HL-60/S4 (cell line): ENCODE data around the gene SERINC3.

Experiments
- in situ Hi-C: fragments of 300-500 bp; cut with MboI; formaldehyde crosslinking; loops from 2 replicates; pipeline ENCODE4 v1.14.3; 2022; ENCODE audit warnings: low sequenced_read_pairs

Gene SERINC3

GRCh38 chr20:44468044-44468782 is 53.7 kb downstream of the SERINC3 start:
- in situ Hi-C loops, result loop anchor here (10.0 kb wide), 1 partner anchor 253 kb away; the partner anchor contains the start of gene OSER1

DNA sequence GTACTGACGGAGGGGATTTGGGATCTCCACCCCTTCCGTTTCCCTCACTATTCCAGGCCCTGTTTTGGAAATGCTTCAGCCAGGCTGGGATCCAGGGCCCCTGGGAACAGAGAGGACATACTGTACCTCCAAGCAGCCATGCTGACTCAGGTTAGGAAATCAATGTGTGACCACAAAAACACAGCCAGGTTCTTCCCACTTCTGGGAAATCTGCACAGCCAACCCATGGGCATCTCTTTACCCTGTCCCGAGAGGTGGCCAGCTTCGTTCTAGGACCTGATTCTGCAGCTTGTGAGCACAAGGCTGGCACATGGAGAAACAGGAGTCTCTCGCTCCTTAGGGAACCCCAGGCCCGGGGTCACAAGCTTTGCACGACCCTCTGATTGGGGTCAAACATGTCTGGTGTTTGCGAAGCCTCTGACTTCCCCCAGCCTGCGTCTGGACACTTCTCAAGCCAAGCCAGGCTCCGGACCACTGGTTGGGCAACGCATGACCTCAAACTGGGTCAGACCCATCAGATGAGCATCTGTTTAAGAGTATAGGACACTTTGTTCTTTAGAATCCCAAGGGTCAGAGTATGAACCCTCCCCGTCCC is 54.5 kb downstream of the SERINC3 start:
- in situ Hi-C loops, result loop anchor here (10.0 kb wide), 1 partner anchor 253 kb away; the partner anchor contains the start of gene OSER1

GRCh38 chr20:44465001-44465560 is 56.8 kb downstream of the SERINC3 start:
- in situ Hi-C loops, result loop anchor here (10.0 kb wide), 1 partner anchor 250 kb away; the partner anchor contains the start of gene OSER1

DNA sequence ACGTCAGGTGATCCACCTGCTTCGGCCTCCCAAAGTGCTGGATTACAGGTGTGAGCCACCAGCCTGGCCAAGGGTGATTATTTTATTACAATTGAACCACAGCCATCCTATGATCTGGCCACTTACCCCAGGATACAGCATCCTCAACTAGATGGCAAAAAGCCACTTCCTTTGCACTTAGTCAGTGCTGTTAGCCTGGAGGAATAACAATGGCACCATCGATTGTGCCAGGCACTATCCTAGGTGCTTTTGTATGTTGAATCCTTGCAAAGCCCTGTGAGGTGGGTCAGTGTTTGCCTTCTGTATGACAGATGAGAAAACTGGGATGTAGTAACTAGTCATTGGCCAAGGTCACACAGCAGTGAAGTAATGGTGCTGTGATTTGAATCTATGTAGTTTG is 57.4 kb downstream of the SERINC3 start:
- in situ Hi-C loops, result loop anchor here (10.0 kb wide), 1 partner anchor 250 kb away; the partner anchor contains the start of gene OSER1

- in situ Hi-C loops, result loop anchor here (10.0 kb wide), 1 partner anchor 249 kb away; the partner anchor contains the start of gene OSER1
Observed at GRCh38 chr20:44463466-44463865, 58.4 kb downstream of the SERINC3 start.

DNA sequence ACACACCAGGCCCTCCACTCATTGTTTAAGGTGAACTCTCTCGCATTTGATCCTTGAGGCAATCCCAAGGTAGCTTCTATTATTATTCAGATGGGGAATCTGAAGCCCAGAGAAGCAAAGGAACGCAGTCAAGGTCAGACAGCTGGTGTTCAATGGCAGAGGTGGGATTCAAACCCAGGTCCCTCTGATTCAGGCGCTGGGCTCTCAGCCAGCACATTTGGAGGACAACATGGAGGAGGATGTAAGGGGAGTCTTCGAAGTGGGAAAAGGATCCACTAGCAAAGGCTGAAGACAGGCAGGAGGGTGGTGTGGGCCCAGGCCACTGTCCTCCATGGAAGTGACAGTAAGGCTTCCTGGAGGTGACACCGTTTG is 60.1 kb downstream of the SERINC3 start:
- in situ Hi-C loops, result loop anchor here (10.0 kb wide), 1 partner anchor 247 kb away; the partner anchor contains the start of gene OSER1

DNA sequence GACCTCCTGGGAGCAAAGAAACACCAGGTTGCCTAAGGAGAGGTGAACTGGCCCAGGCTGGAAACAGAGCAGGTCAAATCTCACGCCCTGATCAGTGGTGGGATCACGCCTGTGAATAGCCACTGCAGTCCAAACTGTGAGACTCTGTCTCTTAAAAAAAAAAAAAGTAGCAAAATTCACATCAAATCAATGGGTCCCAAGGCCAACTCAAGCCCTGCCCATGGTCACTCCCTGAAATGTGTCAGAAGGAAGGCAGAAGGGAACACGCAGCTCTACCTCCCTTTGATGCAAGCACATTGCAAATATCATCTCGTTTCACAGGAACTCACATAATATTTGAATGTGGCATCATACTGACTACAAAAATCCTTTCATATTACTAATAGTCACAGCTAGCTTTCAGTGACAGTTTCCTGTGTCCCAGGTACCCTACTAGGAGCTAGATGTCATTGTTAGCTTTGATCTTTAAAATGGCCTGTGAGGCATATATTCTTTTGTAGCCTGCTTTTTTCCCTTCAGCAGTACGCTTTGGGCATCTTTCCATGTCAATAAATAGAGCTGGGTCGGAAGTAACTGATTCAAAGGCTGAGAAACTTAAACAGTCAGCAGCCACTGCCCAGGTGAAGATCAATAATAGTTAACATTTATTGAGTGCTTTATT is 60.6 kb downstream of the SERINC3 start:
- in situ Hi-C loops, result loop anchor here (10.0 kb wide), 1 partner anchor 246 kb away; the partner anchor contains the start of gene OSER1

GRCh38 chr20:44460795-44461141 is 61.1 kb downstream of the SERINC3 start:
- in situ Hi-C loops, result loop anchor here (10.0 kb wide), 1 partner anchor 246 kb away; the partner anchor contains the start of gene OSER1

GRCh38 chr20:44459271-44459670 is 62.6 kb downstream of the SERINC3 start:
- in situ Hi-C loops, result no loop called here

DNA sequence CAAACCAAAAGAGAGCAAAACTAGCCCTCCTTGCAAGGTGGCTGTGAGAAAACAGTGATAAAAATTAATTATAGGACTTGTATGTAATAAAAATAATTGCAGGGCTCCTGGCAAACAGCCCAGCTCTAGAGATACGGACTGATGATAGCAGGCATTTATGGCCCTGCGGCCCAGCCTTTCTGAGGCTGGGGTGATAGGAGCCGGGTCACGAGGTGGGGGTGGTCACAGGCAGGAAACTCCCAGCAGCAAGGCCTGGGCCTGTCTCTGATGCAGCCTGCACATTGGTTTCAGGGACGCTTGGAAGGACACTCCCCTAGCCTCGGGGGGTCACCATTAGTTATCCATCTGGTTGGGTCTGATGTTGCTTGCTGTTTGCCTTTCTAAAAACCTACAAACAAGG is 64.9 kb downstream of the SERINC3 start:
- in situ Hi-C loops, result no loop called here

GRCh38 chr20:44456611-44457010 is 65.3 kb downstream of the SERINC3 start:
- in situ Hi-C loops, result no loop called here

DNA sequence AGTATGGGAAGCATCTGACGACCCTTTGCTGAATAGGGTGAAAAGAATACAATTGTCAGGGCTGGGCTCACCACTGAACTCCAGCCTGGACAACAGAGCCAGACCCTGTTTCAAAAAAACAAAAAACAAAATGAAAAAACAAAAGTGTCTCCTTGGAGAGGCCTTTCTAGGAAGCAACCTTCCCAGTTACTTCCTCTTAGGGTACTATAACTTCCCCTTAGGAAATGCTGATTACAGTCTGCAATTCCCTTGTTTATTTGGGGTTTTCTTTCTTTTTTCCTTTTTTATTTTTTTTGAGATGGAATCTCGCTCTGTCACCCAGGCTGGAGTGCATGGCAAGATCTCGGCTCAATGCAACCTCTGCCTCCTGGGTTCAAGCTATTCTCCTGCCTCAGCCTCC is 66.7 kb downstream of the SERINC3 start:
- in situ Hi-C loops, result no loop called here

GRCh38 chr20:44454306-44454963 is 67.4 kb downstream of the SERINC3 start:
- in situ Hi-C loops, result no loop called here

GRCh38 chr20:44450903-44451450 is 70.9 kb downstream of the SERINC3 start:
- in situ Hi-C loops, result no loop called here

DNA sequence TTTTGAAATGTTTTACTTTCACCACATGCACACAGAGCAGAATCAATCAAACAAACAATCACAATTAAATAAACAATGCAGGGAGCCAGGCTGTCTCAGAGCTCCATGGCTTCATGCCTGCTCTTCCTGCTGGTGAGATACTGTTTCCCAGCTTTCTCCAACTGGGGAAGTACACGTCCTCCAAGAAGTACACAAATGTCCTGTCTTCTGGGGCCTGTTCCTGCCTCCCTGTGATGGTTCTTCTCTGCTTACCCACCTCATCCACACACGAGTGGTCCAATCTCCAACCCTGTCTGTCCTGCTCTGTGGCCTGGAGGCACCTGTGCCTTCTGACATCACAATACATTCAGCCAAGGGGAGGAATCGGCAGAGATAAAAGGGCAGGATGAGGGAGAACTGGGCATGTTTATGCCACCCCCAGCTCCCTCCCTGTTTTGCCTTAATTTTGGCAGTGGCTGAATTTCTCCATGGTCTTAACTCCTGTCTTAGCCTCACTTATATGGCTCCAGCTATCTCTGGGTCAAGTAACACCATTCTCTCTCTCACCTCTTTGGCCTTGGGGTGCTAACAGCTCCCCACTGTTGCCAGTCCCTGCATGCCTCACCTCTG is 71.5 kb downstream of the SERINC3 start:
- in situ Hi-C loops, result no loop called here

- in situ Hi-C loops, result no loop called here
Observed at GRCh38 chr20:44449864-44450263, 72.0 kb downstream of the SERINC3 start.

GRCh38 chr20:44448753-44449546 is 72.9 kb downstream of the SERINC3 start:
- in situ Hi-C loops, result no loop called here

GRCh38 chr20:44447827-44448419 is 73.9 kb downstream of the SERINC3 start:
- in situ Hi-C loops, result no loop called here
